Right renal pelvis (tissue), 4 donors: Measurements from ENCODE around the gene RAD51B. TPM values are rescaled to one million over a fixed set of nuclear protein-coding genes. Genes with fewer than 3 reads are reported as not detected.

Experiments
- DNase-seq, 4 donors: peaks; one replicate each; pipeline ENCODE4 v3.0.0-alpha.2; 2013; ENCODE audit warnings: low read depth in 4 of 4, low spot score in 3 of 4, missing footprints in 1 of 4
- polyA plus RNA-seq, 4 donors: library from polyadenylated mRNA; unstranded; fragments of 120-200 nt; gene quantifications; one replicate each; pipeline ENCODE4 v1.2.1, GENCODE V29; 2013; ENCODE audit not compliant: insufficient read length in 4 of 4

RAD51B gene
- polyA plus RNA-seq, 4 donors = 10.7 to 11.6 (median 11.3) TPM

GRCh38 chr14:68312300-68312699 lies 492.7 kb downstream of the RAD51B start:
- DNase-seq = no peak

DNA sequence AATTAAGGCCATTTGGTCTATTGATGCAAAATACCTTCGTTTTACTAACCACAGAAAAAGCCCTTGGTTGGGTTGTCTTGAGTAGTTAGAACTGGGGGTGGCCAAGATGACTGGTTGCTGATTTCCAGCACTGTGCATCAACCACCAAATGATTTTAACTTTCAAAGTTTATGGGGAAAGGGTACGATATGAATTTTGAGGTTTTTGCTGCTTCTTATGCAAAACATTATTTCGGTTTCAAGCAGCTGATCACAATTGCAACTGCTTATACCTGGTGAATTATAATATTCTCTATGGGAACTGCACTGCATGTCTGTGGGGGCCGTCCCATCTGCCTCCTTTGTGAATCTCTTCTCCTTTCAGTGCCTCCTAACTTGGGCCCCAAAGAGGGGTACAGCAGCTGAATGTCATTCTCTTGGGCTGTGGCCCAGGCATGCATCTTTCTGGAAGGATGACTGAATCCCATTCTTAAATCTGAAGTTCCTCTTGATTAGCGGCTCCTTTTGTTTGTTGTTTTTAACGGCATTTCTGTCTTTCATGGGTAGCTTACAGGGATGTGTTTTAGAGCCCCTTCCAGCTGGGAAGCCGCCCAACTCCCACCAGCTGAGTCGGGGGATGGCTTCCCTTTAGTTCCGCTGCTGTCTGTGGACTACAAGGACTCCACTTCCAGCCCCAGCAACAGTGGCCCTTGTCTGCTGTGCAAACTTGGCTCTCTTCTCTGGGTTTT lies 493.5 kb downstream of the RAD51B start:
- no peak for DNase-seq

DNA sequence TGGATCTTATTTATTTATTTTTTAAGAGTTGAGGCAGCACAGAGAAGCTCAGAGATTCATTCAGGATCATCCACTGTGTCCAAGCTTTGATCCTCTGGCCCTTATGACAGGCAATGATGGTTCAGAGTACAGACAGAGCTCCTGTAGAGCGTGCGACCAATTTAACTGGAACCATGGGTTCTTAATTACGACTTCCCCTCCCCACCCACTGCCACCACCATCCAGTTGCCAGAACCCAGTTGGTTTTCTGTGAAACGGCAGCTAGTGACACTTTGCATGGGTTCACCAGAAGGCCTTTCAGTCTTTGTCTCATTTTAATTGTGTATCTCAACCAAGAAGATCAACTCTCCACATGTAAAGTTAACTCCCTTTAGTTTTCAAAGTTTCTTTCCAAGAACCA lies 495.1 kb downstream of the RAD51B start:
- DNase-seq = no peak

GRCh38 chr14:68315081-68315480 lies 495.5 kb downstream of the RAD51B start:
- no peak for DNase-seq

GRCh38 chr14:68316078-68316868 lies 496.7 kb downstream of the RAD51B start:
- no peak for DNase-seq

DNA sequence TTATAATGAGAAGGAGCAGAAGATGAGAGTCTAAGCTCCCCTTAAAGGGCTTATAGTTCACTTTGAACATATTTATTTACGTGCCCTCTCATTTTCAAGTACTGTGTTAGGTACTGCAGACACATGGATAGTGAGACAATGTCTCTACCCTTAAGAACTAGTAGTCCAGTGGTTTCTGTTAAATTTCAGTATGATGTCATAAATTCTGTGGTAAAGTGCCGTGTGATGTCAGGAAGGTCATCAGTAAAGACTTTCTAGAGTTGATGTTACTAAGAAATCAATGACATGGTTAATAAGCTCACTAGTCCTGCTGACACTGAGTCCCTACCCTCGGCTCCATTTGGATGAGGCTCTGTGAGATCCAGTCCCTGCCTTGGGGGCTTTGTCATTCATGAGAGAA lies 497.7 kb downstream of the RAD51B start:
- no peak for DNase-seq

DNA sequence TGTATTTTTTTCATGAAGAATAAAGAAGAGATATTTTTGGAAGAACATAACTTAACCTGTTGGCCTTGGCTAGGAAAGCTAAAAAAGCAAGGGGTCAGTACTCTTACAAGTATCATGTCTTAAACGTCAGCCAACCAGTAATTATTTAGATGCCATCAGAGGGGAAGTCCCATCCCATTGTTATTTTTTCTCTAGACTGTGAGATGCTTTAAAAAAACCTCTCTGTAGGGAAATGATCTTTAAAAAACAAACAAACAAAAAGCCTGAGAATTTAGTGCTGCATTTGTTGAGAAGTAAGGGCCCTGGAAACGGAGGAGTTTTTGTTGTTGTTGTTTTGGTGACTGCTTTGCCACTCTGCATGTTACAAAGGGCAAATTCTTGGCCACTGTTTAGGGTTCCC lies 499.2 kb downstream of the RAD51B start:
- no peak for DNase-seq

GRCh38 chr14:68320495-68320894 lies 500.9 kb downstream of the RAD51B start:
- no peak for DNase-seq

DNA sequence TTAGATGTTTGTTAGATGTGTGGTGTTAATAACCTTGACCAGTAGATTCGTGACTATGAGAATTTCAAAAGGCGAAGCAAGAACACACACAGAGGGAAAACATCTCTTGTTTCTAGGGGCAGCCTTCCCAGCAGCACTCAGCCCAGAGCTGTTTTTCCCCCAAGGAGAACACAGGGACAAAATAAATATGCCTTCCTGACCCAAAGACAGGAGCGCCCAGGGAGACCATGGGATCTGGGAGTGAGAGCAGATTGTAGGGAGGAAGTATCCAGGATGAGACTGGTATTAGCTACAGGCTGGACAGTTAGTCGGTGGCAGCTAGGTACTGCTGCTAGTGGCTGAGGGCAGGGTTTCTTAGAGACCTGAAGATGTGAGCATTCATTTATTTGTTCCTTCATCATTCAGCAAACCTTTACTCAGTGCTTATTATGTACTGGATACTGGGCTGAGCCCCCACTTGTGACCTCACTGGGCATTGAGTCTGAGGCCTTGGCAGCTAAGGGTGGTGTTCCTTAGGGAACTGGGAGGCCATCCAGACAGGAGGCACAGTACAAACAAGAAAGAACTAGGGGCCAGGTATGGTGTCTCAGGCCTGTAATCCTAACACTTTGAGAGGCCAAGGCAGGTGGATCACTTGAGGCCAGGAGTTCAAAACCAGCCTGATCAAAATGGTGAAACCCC lies 503.5 kb downstream of the RAD51B start:
- DNase-seq = no peak

- DNase-seq = no peak
Measured at GRCh38 chr14:68325267-68325807, 505.8 kb downstream of the RAD51B start.

GRCh38 chr14:68327231-68327630 lies 507.7 kb downstream of the RAD51B start:
- no peak for DNase-seq

DNA sequence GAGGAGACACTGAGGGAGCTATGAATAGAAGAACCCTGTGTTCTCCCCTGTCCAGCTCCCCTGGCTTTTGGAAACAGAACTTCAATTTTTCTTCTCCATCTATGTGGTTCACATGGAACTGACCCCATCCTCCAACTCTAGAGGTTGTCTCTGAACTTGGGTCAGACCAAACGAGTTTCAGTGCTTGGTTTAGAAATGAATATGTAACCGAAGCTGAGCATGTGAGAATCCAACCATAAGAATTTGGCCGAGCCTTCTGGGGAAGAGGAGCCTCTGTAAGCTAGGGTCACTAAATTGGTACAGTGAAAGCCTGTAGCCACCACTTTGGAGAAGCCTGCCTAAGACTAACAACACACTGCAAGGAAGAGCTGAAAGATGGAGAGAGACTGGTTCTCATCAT lies 508.9 kb downstream of the RAD51B start:
- no peak for DNase-seq

DNA sequence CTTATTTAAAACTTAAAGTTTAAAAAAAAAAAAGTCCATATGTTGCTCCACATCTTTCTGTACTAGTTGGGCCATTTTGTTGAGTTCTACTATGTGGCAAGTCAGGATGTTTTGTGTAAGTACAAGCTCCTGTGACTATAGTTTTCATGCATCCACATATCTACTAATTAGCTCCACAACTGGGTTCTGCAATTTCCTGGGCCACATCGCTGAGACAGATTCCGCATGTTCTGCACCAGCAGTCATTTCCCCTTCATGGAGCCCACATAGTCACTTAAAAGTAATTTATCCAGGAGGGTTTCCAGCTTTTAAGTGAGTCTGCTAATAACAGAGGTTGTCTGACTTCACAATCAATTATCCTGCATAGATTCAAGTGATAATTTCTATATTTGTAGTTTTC lies 511.8 kb downstream of the RAD51B start:
- DNase-seq = no peak

DNA sequence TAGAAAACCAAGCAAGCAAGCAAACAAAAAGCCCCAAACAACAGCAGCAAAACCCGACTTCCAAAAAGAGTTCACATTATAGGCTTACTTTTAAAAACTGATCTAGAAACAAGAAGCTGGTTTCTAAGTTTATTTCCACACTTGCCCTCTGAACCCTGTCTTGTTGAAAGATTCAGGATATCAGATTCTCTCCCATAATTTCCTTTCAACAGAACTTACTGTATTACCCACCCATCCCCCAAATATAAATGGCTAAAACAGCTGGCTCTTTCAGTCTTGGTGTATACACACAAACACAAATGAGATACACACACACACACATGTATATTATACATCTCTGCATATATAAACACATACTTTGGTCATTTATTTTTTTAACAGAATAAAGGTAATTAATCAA lies 512.4 kb downstream of the RAD51B start:
- no peak for DNase-seq

DNA sequence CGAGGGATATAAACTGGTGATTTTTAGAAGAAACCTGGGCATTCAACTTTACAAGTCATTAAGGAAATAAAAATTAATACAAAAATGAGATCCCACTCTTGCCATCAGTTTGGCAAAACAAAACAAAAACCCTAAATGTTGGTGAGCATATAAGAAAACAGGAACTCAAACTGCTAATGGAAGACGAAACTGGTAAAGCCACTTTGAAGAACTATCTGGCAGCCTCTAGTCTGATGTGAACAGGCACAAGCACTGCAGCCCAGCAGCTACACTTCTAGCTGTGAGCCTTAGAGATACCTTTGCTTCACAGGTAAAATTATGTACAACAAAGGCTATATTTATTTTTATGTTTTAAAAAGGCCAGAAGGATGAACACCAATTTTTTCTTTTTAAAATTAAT lies 513.7 kb downstream of the RAD51B start:
- no peak for DNase-seq

GRCh38 chr14:68335312-68335711 lies 515.7 kb downstream of the RAD51B start:
- no peak for DNase-seq

DNA sequence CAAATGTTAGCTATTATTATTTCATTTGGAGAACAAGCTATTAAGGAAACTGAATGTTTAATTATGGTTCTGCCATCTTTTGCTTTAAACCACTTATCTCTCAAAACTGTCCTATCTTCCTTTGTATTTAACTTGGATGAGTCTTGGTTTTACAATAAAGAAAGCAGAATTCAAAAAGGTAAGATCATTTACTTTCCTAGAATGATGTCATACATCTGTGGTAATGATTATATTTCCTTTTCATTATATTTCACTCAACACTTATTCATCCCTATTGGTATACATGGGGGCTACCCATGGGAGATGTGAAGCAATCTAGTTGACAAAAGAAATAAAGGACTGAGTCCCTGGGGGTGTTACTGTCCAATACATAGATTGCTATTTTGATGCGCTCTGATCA lies 516.6 kb downstream of the RAD51B start:
- no peak for DNase-seq

- no peak for DNase-seq
Measured at GRCh38 chr14:68337279-68337678, 517.7 kb downstream of the RAD51B start.

- DNase-seq = no peak
Measured at GRCh38 chr14:68340262-68340661, 520.7 kb downstream of the RAD51B start.

- DNase-seq = no peak
Measured at GRCh38 chr14:68341411-68342212, 522.0 kb downstream of the RAD51B start.
